A673 (cell line): ENCODE measurements around the gene C1orf21.

Experiments
- CTCF ChIP-seq: fragments of 300-800, 200-600 bp; sonication (generic); conservative IDR thresholded peaks from 2 replicates; pipeline ENCODE4 v1.5.1; 2017; ENCODE audit warnings: low read depth, mild to moderate bottlenecking, antibody characterized with exemption, low read length, moderate library complexity, mixed read lengths
- EZH2 ChIP-seq: fragments of 200-600 bp; sonication (generic); IDR thresholded peaks from 2 replicates; pipeline ENCODE4 v1.6.1; 2017; ENCODE audit warnings: borderline replicate concordance, low read depth, mild to moderate bottlenecking, mixed read lengths, antibody characterized with exemption, low read length; ENCODE audit not compliant: poor library complexity, severe bottlenecking

DNA sequence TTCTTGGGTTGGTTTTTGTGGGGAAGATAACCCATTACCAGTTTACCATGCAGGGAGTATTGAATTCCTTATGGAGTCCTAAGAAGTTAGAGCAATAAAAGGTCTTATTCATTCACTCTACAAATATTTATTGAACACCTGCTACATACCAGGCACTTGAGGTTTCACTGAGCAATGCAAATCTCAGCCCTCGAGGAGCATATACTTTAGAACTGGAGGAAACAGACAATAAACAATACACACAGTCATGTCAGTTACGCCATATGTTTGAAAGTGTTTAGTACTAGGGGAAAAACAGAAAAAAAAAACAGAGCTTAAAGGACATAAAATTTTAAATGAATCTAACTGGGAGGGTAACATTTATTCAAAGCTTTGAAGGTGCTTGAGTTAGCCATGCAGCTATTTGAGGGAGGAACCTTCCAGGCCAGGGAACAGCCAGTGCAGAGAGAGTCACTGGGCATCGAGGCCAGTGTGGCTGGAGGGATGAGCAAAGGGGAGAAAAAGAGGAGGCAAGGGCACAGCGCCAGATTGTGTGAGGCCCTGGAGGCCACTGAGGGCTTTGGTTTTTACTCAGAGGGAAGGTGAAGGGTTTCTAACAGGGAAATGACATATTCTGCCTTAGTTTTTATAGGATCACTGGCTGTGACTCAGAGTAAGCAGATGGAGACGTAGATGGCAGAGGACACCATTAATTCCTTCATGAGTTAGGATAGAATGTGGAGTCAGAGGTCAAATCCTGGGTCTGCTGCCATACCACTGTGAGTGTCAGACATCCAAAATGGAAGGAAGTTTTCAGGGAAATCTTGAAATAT lies 32.7 kb downstream of the C1orf21 start:
- TF ChIP-seq CTCF (no peak), EZH2 (no peak)
